HG02588 (cell line): ENCODE results near the gene FBLN2.

Experiments
- ATAC-seq: cut with Tn5 transposase; IDR thresholded peaks from one replicate; pipeline ENCODE4 v1.9.1; 2021; ENCODE audit warnings: mild to moderate bottlenecking, moderate library complexity; ENCODE audit not compliant: unreplicated experiment

FBLN2 gene

DNA sequence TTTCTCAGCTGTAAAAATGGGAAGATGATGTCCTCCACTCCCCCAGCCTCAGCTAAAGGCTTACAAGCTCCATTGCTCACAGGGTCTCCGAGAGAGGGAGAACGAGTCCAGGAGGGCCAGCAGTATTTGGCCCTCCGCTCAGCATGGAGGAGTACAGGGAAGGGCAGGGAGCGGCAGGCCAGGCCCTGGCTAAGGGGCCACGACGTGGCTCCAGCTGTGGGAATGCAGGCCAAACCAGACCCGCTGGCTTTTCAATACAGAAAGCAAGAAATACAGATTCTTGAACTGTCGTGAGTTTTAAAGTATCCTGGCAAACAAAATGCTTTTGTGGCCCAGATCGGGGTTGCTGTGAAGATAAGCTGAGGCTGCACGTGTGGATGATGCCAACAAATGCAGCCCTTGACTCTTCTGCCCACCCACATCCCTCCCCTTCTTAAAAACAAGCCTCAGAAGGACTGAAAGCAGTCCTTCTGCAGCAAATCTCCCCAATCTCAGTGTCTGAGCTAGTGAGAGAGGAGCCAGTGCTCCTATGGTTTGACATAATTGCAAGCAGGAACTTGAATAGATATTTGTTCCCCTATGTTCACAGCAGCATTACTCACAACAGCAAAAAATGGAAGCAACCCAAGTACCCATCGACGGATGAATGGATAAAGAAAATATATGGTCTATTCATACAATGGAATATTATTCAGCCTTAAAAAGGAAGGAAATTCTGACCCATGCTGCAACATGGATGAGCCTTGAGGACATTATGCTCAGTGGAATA lies 18.5 kb upstream of the FBLN2 start:
- no peak for ATAC-seq

DNA sequence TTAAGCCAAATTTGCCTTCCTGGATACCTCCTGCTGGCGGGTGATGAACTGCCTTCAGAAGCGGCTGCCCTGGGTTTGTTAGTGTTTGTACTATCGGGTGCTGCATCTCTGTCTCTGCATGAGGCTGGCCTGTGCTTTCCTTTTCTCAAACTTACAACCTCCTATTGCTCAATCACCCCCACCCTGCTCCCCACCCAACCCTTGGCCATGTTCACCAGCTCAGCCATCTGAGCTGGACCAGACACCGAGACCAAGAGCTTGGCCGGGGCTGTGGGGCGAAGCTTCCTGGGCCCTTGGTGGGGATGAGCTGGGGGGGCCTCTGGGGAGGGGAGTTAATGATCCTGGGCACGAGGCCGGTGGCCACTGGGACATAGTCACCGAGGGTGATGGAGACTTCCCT lies 16.8 kb upstream of the FBLN2 start:
- no peak for ATAC-seq

DNA sequence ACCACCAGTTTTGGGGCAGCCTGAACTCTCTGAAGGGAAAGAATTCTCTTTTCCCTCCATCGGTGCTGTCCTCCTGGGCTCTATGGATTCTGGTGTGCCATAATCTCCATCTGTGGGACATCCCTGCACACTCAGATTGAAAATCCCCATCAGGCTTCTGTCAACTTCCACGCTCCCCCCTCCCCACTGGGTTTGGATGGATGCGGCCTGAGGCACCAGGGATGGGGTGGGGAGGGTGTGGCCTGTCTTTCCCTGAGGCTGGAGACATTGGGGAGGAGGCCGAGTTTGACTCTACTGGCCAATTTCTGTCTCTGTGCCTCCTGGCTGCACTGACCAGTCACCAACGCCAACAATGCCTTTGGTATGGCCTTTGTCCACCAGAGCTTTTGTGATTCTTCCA lies 16.3 kb upstream of the FBLN2 start:
- no peak for ATAC-seq

DNA sequence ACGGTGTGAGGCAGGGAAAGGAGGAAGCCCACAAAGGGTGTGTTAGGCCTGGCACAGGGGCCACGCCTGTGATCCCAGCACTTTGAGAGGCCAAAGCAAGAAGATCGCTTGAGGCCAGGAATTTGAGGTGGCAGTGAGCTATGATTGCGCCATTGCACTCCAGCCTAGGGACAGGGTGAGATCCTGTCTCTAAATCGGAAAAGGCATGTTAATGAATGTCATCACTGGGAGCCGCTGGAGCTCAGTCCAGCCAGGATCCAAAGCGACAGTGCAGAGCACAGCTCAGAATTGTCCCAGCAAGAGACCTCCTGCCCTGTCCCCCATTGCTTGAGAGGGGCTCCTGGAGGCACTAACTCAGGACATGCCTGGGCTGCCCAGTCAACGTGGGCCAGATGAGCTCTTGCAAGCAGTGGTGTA lies 15.0 kb upstream of the FBLN2 start:
- no peak for ATAC-seq

DNA sequence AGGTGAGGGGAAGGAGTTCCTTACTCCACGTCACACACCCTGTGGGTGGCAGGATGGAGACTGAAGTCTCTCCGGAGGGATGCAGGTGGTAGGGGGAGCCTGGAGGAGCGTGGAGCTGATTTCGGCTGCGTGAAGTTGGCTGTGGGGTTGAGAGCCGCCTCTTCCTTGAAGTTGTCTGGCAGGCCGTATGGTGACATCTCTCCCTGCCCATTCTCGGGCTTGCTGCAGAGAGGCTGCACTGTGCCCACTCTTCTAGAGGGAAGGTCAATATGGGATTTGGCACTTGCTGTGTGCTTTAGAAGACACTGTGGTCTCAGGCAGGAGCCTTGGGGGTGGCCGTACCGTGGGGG lies 13.4 kb upstream of the FBLN2 start:
- no peak for ATAC-seq

DNA sequence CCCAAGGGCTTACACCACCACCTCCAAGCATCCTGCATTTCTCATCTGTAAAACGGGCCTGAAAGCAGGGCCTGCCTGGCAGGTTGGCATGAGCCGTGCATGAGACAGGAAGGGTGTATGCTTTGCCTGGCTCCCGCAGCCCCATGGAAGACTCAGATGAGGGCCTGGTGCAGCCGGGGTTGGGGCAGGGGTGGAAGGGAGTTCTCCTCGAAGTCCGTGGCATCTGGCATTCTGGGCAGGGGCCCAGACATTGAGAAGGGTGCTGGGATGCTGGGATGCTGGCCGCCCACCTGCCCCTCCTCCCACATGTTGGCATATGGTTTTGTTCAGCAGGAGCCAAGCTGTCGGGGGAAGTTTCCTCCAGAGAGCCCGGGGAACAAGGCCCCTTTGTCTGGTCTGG lies 13.0 kb upstream of the FBLN2 start:
- ATAC-seq, result no peak

DNA sequence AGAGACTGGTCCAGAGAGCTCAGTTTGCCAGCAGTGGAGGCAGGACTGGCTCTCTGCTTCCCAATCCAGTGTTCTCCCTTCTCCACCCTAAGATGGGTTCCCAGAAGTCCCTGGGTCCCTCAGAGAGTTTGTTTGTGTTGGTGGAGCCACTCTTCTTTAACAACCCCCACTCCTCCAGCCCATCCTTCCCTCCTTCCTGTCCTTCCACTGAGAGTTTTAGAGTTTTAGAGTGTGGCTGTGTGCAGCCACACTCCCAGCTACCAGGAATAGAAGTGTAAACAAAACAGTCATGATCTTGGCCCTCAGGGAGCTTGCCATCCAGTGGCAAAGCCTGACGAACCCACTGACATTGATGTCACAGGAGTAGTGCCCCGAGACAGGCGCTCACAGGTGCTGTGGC lies 12.5 kb upstream of the FBLN2 start:
- ATAC-seq, result no peak

DNA sequence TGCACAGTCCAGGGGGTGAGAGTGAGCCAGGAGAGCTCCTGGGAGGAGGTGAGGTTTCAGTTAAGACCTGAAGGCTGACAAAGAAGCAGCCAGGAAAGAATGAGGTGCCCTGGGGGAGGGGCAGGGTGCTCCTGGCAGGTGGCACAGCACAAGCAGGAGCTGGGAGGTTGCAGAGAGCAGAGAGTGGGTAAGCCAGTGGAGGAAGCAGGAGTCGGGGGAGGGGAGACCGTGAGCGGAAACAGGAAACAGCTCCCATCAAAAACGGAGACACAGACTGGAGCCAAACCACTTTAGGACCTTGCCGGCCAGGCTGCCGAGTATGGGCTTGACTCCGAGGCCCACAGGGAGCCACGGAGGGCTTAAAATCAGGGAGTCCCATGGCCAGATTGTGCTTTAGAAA lies 12.1 kb upstream of the FBLN2 start:
- no peak for ATAC-seq

GRCh38 chr3:13537244-13537908 lies 11.5 kb upstream of the FBLN2 start:
- no peak for ATAC-seq

DNA sequence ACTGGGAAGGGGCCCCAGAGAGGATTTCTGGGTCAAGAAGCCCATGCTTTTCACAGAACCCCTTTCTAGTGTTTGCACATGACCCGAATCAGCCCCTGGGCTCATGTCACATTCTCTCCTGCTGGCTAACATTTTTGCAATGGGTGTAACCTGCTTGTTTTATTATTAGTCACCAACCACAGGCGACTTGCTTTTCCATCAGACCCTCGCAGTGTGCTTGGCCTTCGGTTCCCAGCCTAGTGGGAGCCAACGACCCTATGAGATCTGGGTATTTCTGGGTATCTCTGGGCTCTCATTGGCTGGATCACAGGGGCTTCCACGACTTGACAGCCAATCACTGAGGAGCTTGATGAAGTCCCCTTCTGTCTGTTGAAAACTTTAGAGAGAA lies 11.0 kb upstream of the FBLN2 start:
- no peak for ATAC-seq

GRCh38 chr3:13538520-13539291 lies 10.2 kb upstream of the FBLN2 start:
- ATAC-seq, result no peak

GRCh38 chr3:13539292-13539638 lies 9.7 kb upstream of the FBLN2 start:
- ATAC-seq, result no peak

- no peak for ATAC-seq
These were observed 9.3 kb upstream of the FBLN2 start for GRCh38 chr3:13539671-13540070.

- no peak for ATAC-seq
These were observed 8.5 kb upstream of the FBLN2 start for GRCh38 chr3:13540297-13540995.

DNA sequence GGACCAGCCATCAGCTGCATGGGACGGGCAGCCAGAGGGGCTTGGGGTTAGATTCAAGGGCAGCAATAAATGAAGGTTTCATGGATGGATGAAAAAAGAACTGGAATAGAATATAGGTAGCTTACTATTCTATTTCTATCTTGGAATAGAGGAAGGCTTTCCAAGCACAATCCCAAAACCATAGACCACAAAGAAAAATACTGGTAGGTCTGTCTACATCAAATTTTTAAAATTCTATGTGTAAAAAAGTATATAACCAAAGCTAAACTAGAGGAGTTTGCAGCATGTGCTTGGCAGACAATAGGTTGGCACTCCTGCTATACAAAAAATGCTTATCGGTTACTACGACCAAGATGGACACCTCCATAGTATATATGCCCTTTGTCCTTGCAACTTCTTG lies 7.2 kb upstream of the FBLN2 start:
- no peak for ATAC-seq

- ATAC-seq, result no peak
These were observed 6.8 kb upstream of the FBLN2 start for GRCh38 chr3:13542142-13542541.

GRCh38 chr3:13543253-13543652 lies 5.7 kb upstream of the FBLN2 start:
- no peak for ATAC-seq

DNA sequence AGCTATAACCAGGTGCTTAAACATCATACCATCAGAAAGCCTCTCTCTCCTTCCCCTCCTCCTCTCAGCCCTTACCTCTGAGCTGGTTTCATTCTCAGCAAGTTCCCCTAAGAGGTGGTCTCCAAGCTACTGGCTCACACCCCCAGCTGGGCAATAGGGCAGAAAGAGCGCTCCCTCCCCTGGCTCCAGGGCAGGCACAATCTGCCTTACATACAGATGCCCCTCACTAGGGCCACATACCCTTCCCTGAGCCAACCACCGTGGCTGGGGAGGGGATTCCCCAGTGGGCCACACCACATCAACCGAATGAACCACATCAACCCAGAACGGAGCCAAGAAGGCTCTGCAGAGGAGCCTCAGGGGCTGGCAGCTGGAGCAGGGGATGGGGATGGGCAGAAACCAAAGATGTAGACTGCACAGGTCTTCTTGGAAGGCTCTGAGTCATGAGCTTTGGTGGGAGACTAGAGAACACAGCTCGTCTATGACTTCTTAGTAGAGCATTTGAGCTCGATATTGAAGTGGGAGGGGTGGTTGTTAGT lies 4.6 kb upstream of the FBLN2 start:
- ATAC-seq, result no peak

GRCh38 chr3:13544951-13545651 lies 3.8 kb upstream of the FBLN2 start:
- ATAC-seq, result no peak

GRCh38 chr3:13545952-13546454 lies 2.9 kb upstream of the FBLN2 start:
- ATAC-seq, result no peak
